Liver (tissue), 3 donors: Measurements from ENCODE around the gene CCDC97.

Experiments
- RAD21 ChIP-seq, 2 donors: IDR thresholded peaks; 2 replicates each; pipeline ENCODE4 v1.6.1; 2016; ENCODE audit warnings: antibody characterized with exemption in 2 of 2, mild to moderate bottlenecking in 2 of 2
- TF ChIP-seq, protein P1 (sequence below): fragments of 150-350 bp; IDR thresholded peaks from 2 replicates; pipeline ENCODE4 v1.5.1; 2017; ENCODE audit warnings: improper control_type of control experiment, low read depth, low read length; ENCODE audit not compliant: missing input control
- donor health status: healthy.
- donor health status: healthy.

DNA sequence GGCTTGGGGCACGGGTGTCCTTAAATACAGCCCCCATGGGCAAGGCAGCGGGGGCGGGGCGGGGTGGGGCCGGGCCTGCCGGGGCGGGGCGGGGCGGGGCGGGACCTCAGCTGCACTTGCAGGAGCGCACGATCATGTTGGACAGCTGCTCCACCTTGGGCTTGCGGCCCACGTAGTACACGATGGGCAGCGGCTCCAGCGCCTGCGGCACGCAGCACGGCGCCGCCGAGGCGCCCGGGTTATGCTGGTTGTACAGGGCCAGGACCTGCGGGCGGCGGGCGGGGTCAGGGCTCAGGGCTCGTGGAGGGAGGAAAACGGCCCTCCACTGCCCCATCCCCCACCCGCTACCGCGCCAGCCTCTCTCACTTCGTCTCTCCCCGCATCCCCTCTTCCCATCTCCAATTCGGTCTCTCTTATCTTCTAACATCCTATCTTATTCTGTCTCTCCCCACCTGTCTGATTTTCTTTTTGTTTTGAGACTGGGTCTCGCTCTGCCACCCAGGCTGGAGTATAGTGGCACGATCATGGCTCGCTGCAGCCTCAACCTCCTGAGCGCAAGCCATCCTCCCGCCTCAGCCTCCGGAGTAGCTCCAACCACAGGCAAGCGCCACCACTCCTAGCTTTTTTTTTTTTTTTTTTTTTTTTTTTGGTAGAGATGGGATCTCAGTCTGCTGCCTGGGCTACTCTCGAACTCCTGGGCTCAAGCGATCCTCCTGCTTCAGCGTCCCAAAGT, 21.1 kb downstream of the CCDC97 start:
- TF ChIP-seq, protein P1, sequence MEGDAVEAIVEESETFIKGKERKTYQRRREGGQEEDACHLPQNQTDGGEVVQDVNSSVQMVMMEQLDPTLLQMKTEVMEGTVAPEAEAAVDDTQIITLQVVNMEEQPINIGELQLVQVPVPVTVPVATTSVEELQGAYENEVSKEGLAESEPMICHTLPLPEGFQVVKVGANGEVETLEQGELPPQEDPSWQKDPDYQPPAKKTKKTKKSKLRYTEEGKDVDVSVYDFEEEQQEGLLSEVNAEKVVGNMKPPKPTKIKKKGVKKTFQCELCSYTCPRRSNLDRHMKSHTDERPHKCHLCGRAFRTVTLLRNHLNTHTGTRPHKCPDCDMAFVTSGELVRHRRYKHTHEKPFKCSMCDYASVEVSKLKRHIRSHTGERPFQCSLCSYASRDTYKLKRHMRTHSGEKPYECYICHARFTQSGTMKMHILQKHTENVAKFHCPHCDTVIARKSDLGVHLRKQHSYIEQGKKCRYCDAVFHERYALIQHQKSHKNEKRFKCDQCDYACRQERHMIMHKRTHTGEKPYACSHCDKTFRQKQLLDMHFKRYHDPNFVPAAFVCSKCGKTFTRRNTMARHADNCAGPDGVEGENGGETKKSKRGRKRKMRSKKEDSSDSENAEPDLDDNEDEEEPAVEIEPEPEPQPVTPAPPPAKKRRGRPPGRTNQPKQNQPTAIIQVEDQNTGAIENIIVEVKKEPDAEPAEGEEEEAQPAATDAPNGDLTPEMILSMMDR, result no peak
- TF ChIP-seq RAD21 (IDR thresholded peaks at IDR 0.05), result no peak
